EL (cell line): ENCODE measurements around the gene GJB3.
A peak's percentile ranks its signal among the peaks of the same experiment; 100 is the strongest.
"Not testable (repeated sequence)": the region's sequence is repeated elsewhere in the genome, so short reads cannot be mapped to it uniquely, and the experiment has no call there.

Source experiments
- DNase-seq: peaks from one replicate; pipeline ENCODE4 v3.0.0-alpha.2; 2016

GJB3 gene

DNA sequence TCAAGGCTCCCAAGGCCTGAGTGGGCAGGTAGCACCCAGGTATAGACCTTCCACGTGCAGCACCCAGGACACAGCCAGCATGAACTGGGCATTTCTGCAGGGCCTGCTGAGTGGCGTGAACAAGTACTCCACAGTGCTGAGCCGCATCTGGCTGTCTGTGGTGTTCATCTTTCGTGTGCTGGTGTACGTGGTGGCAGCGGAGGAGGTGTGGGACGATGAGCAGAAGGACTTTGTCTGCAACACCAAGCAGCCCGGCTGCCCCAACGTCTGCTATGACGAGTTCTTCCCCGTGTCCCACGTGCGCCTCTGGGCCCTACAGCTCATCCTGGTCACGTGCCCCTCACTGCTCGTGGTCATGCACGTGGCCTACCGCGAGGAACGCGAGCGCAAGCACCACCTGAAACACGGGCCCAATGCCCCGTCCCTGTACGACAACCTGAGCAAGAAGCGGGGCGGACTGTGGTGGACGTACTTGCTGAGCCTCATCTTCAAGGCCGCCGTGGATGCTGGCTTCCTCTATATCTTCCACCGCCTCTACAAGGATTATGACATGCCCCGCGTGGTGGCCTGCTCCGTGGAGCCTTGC, 19.7 kb upstream of the GJB3 start:
- DNase-seq: no peak

DNA sequence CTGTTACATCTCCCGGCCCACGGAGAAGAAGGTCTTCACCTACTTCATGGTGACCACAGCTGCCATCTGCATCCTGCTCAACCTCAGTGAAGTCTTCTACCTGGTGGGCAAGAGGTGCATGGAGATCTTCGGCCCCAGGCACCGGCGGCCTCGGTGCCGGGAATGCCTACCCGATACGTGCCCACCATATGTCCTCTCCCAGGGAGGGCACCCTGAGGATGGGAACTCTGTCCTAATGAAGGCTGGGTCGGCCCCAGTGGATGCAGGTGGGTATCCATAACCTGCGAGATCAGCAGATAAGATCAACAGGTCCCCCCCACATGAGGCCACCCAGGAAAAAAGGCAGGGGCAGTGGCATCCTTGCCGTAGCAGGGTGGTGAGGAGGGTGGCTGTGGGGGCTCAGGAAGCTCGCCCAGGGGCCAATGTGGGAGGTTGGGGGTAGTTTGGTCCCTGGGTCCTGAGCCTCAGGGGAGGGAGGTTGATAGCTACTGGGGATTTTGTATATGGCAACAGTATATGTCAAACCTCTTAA, 19.2 kb upstream of the GJB3 start:
- DNase-seq: no peak

- no peak for DNase-seq
These were observed 18.4 kb upstream of the GJB3 start for GRCh38 chr1:34762474-34763141.

DNA sequence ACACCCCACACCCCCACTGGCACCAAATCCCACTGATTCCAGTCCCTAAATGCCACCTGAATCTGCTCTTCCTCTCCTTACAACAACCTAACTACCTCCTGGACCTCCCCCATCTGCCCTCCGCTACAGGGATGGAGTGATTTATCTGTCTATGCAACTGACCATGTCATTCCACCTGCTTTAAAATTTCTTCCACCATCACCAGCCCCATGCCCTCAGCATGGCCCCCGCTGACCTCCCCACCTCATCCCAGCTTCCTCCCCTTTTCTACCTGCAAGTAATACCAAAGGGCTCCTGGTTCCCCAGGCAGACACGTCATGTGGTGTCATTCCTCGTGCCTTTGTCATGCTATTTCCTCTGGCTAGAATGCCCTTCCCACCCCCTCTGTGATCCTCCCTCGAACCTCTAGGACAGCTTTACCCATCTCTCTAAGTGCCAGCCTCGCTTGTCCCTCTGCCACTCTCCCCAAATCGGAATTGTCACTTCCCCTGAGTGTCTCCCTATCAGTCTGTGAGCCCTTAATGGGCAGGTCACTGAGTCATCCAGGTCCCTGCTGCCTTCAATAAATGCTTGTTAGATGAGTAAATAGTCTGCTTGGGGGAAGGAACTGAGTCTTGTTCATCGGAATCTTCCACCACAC, 17.8 kb upstream of the GJB3 start:
- peak; percentile 63 for DNase-seq

DNA sequence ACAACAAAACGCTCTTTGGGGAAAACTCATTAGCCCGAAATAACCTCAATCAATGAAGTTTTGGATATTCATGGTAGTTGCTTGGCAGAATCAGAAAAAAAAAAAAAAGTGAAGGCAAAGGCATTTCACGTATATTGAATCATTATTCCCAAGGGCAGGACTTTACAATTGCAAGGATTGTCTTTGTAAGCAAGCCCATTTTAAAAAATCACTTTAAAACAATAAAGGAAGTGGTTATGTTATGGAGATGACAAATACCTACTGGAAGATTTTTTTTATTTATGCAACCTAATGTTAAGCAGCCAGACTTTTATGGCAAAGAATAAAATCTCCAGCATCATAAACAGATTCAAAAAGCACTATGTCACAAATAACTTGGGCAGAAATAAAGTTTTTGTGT, 12.2 kb upstream of the GJB3 start:
- DNase-seq: no peak

GRCh38 chr1:34770891-34771504, 10.0 kb upstream of the GJB3 start:
- DNase-seq: no peak

DNA sequence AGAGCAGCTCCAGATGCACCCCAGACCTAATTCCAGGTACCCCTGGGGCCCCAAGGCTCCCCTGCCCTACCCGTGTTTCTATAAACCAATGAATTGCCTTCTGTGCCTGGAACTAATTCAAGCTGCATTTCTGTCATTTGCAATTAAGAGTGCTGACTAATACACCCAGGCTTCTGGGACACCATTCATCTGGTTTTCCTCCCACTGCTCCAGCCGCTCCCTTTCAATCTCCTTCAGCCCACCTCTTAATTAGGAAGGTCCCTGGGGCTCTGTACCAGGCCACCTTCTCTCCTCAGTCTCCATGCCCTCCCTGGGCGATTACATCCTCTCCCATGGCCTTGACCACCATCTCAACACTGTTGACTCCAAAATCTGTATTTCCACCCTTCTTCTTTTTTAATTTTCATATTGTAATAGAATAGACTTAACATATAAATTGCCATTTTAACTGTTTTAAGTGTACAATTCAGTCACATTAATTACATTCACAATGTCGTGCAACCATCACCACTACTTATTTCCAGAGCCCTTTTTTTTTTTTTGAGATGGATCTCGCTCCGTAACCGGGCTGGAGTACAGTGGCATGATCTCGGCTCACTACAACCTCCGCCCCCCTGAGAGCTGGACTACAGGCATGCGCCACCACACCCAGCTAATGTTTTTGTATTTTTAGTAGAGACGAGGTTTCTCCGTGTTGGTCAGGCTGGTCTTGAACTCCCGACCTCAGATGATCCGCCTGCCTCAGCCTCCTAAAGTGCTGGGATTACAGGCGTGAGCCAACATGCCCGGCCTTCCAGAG, 9.2 kb upstream of the GJB3 start:
- no peak for DNase-seq

GRCh38 chr1:34773114-34773513, 7.9 kb upstream of the GJB3 start:
- DNase-seq: not testable (repeated sequence)

- no peak for DNase-seq
These were observed 6.1 kb upstream of the GJB3 start for GRCh38 chr1:34774957-34775356.

GRCh38 chr1:34776911-34777310, 4.1 kb upstream of the GJB3 start:
- DNase-seq: no peak

GRCh38 chr1:34777519-34778321, 3.3 kb upstream of the GJB3 start:
- DNase-seq: no peak

- DNase-seq: no peak
These were observed 2.6 kb upstream of the GJB3 start for GRCh38 chr1:34778381-34778780.

DNA sequence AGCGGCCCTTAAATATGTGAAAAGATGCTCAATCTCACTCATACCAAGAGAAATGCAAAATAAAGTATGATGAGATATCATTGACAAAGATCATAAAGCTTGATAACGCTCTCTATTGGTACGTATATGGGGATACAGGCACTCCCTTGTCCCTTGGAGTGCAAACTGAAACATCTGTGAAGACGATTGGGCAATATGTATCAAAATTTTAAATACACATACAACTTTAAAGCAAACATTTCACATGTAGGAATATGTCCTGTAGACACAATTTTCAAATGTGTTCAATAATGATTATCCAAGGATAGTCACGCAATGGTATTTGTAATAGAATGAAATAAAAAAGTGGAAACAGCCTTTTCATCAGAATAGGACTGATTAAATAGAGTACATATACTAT, 2.0 kb upstream of the GJB3 start:
- no peak for DNase-seq

DNA sequence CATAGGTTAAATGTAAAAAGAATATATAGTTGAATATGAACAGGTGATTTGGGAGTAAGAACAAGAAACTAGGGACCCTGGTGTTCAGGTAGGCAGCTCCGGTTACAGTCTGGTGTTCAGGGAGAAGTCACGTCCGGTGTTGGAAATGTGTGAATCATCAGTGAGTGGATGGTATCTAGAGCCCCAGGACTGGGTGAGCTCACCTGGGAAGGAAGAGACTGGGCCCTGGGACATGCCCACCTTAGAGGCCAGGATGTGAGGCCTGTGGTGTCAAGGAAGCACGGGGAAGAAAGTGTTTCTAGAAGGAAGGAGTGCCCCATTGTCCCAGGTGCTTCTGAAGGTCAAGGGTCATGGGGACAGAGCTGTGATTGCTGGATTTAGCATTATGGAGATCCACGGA, 1.5 kb upstream of the GJB3 start:
- DNase-seq: no peak

DNA sequence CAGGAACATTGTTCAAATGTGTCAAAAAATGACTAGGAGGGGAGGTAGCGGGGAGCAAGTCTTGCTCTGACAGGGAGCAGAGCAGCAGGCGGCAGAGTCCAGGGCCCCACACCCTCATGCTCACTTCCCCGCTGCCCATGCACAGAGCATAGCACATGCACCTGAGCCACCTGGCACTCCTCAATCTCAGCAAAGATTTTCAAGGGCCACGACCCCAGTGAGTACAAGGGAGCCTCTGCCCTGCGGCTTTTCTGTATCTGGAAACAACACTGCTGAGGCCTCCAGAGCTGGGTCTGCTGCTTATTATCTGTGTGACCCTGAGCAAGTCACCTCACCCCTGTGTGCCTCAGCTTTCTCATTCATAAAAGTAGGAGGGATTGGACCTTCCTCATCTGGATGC, 1.1 kb upstream of the GJB3 start:
- no peak for DNase-seq

GRCh38 chr1:34780528-34780927, 486 bp upstream of the GJB3 start:
- no peak for DNase-seq

- no peak for DNase-seq
These were observed 904 bp downstream of the GJB3 start for GRCh38 chr1:34781844-34782391.

- no peak for DNase-seq
These were observed 3.8 kb downstream of the GJB3 start for GRCh38 chr1:34784751-34785221.

- no peak for DNase-seq
These were observed 4.3 kb downstream of the GJB3 start for GRCh38 chr1:34785231-34785874.

DNA sequence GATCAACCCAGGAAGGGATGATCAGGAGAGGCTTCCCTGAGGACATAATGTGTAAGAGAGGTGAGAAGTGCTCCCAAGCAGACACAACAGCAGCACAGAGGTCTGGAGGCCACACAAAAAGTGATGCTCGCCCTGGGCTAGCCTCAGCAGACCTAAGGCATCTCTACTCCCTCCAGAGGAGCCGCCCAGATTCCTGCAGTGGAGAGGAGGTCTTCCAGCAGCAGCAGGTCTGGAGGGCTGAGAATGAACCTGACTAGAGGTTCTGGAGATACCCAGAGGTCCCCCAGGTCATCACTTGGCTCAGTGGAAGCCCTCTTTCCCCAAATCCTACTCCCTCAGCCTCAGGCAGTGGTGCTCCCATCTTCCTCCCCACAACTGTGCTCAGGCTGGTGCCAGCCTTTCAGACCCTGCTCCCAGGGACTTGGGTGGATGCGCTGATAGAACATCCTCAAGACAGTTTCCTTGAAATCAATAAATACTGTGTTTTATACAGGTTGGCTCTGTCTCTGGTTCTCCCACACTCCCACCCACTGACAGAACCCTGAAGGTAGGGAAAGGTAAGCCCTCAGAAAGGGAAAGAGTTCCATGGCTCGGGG, 5.0 kb downstream of the GJB3 start:
- DNase-seq: no peak
